ENCODE measurements around the gene PHLDA1.

Gene PHLDA1

DNA sequence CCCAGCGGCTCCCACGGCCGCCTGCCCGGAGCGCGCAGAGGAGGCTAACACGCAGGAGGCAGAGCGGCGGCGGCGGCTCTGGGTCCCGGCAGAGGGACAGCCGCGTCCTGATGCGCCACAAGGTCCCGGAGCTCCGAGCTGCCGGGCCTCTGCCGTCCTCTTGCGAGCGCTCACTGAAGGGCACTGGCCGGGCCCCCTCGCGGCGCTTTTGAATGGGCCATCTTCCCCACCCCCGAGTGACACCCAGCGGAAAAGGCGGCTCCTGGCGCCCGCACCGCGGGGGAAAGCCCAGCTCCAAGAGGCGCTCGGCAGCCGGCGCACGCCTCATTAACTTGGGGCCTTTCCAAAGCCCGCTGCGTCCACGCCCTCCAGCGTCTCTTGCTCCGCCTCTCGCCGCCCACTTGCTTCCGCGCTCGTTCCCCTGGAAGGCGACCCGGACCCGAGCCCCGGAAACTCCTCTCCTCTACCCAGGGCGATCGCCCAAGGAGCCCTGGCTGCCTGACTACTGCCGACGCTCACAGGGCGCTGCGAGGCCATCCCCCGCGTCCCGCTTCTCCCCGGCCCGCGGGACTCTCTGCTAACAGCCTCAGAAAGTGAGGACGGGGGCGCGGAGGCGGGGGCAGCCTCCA is at the start of gene PHLDA1:
PHLDA1 (minus strand) TSS at position 363 of the 629 bp plus-strand sequence.
- H3K27ac ChIP-seq = peak within 1 kb of the TSS; percentile 81
- no peaks in the 10 kb centered on the region for H3K36me3 ChIP-seq
- peak within 1 kb of the TSS; percentile 100 for H3K4me2 ChIP-seq
- H3K4me1 ChIP-seq = peaks cover 22% of the 10 kb centered on the region
- H3K9me3 ChIP-seq = no peaks in the 10 kb centered on the region
- peaks cover 30% of the 10 kb centered on the region for H3K27me3 ChIP-seq
- peak within 1 kb of the TSS; percentile 80 for H3K4me3 ChIP-seq
- peaks cover 31% of the 10 kb centered on the region for H4K20me1 ChIP-seq
- TF ChIP-seq Cebpa-rat (IDR thresholded peaks at IDR 0.05) = no peak
- H3K9ac ChIP-seq = peak within 1 kb of the TSS; percentile 86

- TF ChIP-seq Cebpa-rat (IDR thresholded peaks at IDR 0.05) = no peak
- Histone ChIP-seq H3K27me3 (no peaks in the 10 kb centered on the region), H3K9me3 (peaks cover 13% of the 10 kb centered on the region), H4K20me1 (peaks cover 85% of the 10 kb centered on the region), H3K9ac (no peak overlapping the region), H3K27ac (no peak overlapping the region), H3K4me3 (no peak overlapping the region), H3K4me2 (peak overlapping the region; percentile 95), H3K36me3 (peaks cover 46% of the 10 kb centered on the region), H3K4me1 (peaks cover 46% of the 10 kb centered on the region)
These were observed 49.3 kb upstream of the PHLDA1 start for GRCh38 chr12:76080729-76081415.

DNA sequence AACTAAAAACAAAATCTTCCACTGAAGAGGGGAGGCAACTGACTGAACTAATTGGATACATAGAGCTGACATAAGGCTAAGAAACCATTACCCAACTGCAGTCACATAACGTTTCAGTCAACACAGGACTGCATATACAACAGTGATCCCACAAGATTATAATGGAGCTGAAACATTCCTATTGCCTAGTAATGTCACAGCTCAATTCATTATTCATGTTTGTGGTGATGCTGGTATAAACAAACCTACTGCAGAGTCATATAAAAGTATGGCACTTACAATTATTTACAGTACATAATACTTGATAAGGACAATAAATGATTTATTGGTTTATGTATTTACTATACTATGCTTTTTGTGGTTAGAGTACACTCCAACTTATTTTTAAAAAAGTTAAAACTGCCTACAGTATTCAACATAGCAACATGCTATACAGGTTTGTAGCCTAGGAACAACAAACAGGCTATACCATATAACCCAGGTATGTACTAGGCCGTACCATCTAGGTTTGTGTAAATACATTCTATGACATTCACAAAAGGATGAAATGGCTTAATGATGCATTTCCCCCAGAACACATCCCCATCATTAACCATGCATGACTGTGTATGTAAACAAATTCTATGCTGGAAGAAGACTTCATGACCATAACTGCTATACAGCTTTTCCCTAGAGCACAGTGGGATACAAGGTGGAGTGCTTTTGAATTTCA is 48.6 kb upstream of the PHLDA1 start:
- H3K4me2 ChIP-seq = peak overlapping the region; percentile 95
- H3K36me3 ChIP-seq = peaks cover 50% of the 10 kb centered on the region
- H3K27ac ChIP-seq = no peak overlapping the region
- peaks cover 13% of the 10 kb centered on the region for H3K9me3 ChIP-seq
- peaks cover 92% of the 10 kb centered on the region for H4K20me1 ChIP-seq
- no peaks in the 10 kb centered on the region for H3K27me3 ChIP-seq
- no peak overlapping the region for H3K4me3 ChIP-seq
- peaks cover 47% of the 10 kb centered on the region for H3K4me1 ChIP-seq
- H3K9ac ChIP-seq = no peak overlapping the region
- no peak for TF ChIP-seq Cebpa-rat (IDR thresholded peaks at IDR 0.05)

DNA sequence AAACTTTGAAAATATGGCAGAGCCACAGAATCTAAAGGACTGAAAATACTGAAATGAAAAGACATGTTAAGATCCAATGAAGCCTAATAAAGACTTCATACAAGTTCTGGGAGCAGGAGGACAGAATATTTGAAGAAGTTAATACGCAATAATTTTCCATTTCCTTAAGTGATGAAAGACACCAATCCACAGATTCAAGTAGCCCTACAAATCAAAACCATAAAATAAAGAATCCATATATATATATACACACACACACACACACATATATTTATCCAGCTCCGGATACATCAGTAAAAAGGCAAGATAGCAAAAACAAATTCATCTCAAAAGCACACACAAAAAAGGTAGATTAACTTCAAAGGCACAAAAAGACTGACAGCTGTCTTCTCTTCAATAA is 47.2 kb upstream of the PHLDA1 start:
- peak overlapping the region; percentile 12; the same call in 1 of the 2 replicates for H3K4me2 ChIP-seq
- H3K9ac ChIP-seq = no peak overlapping the region
- peaks cover 56% of the 10 kb centered on the region for H3K4me1 ChIP-seq
- H3K27ac ChIP-seq = no peak overlapping the region
- H4K20me1 ChIP-seq = peaks cover 100% of the 10 kb centered on the region
- H3K4me3 ChIP-seq = no peak overlapping the region
- no peaks in the 10 kb centered on the region for H3K27me3 ChIP-seq
- peaks cover 13% of the 10 kb centered on the region for H3K9me3 ChIP-seq
- H3K36me3 ChIP-seq = peaks cover 59% of the 10 kb centered on the region
- TF ChIP-seq Cebpa-rat (IDR thresholded peaks at IDR 0.05) = no peak

- Histone ChIP-seq H3K27me3 (no peaks in the 10 kb centered on the region), H3K4me2 (peak overlapping the region; percentile 11; the same call in 1 of the 2 replicates), H3K9me3 (peaks cover 13% of the 10 kb centered on the region), H3K4me3 (no peak overlapping the region), H3K4me1 (peaks cover 30% of the 10 kb centered on the region), H3K27ac (no peak overlapping the region), H3K36me3 (peaks cover 79% of the 10 kb centered on the region), H4K20me1 (peaks cover 100% of the 10 kb centered on the region), H3K9ac (no peak overlapping the region)
- no peak for TF ChIP-seq Cebpa-rat (IDR thresholded peaks at IDR 0.05)
These were observed 43.9 kb upstream of the PHLDA1 start for GRCh38 chr12:76075448-76075847.

DNA sequence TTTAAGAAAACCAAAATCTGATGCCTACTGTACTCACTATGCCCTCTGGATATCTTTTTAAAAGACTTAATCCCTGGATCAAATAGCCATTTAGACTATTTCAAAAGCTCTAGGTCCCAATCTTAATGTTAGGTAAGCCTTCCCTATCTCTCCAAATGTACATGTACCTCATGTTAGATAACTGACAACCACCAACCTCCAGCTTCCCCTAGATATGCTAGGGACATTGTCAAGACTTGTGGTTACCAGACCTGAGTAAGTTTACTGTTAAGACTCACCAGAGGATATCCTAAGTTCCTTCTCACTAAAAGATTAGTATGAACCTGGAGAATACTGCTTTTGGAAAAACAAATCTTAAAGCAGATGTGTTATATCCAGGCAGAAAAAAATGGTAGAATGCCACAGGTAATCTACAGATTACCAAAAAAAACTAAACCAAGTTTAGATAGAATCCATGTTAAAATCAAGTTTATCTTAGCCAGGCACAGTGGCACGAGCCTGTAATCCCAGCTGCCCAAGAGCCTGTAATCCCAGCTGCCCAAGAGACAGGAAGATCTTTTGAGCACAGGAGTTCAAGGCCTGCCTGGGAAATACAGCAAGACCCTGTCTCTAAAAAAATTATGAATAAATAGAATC is 43.2 kb upstream of the PHLDA1 start:
- peaks cover 100% of the 10 kb centered on the region for H4K20me1 ChIP-seq
- TF ChIP-seq Cebpa-rat (IDR thresholded peaks at IDR 0.05) = no peak
- H3K9me3 ChIP-seq = peaks cover 14% of the 10 kb centered on the region
- H3K4me3 ChIP-seq = no peak overlapping the region
- H3K4me2 ChIP-seq = 0 out of 2 replicates have a peak overlapping the region, but pooled peaks have one; percentile 17
- no peak overlapping the region for H3K9ac ChIP-seq
- no peak overlapping the region for H3K27ac ChIP-seq
- H3K27me3 ChIP-seq = no peaks in the 10 kb centered on the region
- peaks cover 79% of the 10 kb centered on the region for H3K36me3 ChIP-seq
- peaks cover 23% of the 10 kb centered on the region for H3K4me1 ChIP-seq

DNA sequence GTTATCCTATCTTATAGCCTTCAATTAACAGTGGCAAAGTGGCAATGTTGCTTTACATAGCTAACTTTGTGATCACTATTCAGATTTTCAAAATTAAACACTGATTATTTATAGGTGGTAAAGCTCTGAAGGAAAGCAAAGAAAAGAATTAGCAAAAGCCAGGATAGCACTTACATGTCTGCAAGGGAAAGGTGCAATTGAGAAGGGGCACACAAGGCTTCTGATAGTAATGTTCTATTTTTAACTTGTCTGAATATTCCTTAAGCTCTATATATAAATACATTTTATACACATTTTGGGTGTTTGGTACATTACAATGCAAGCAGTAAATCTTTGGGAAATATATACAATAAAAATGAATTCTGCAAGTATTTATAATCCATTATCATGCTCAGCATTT is 42.0 kb upstream of the PHLDA1 start:
- Histone ChIP-seq H4K20me1 (peaks cover 100% of the 10 kb centered on the region), H3K4me2 (no peak overlapping the region), H3K27ac (no peak overlapping the region), H3K9ac (no peak overlapping the region), H3K36me3 (peaks cover 78% of the 10 kb centered on the region), H3K4me3 (no peak overlapping the region), H3K27me3 (no peaks in the 10 kb centered on the region), H3K4me1 (peaks cover 21% of the 10 kb centered on the region; the same call in 1 of the 2 replicates), H3K9me3 (peaks cover 8% of the 10 kb centered on the region; the same call in 1 of the 2 replicates)
- no peak for TF ChIP-seq Cebpa-rat (IDR thresholded peaks at IDR 0.05)

DNA sequence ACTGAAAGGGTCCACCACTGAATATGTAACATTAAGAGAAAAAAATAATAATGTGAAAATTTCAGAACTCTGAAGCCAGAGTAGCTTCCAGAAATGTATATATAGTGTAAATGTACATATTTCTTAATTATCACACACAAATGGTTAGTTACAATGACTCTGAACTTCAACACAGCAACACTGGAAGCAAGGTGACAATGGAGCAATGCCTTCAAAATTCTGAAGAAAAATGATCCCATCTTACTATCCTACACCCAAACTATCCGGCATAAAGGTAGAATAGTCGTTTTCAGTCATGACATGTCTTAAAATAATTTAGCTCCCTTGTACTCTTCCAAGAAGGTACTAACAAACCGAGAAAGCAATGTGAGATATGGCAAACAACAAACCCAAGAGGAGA is 41.0 kb upstream of the PHLDA1 start:
- Histone ChIP-seq H3K36me3 (peaks cover 85% of the 10 kb centered on the region), H3K4me1 (0 out of 2 replicates have a peak, but pooled peaks cover 16% of the 10 kb centered on the region), H3K9me3 (peaks cover 13% of the 10 kb centered on the region), H3K4me3 (no peak overlapping the region), H3K27me3 (no peaks in the 10 kb centered on the region), H4K20me1 (peaks cover 100% of the 10 kb centered on the region), H3K9ac (no peak overlapping the region), H3K27ac (no peak overlapping the region), H3K4me2 (no peak overlapping the region)
- no peak for TF ChIP-seq Cebpa-rat (IDR thresholded peaks at IDR 0.05)

- H3K27me3 ChIP-seq = no peaks in the 10 kb centered on the region
- H3K4me3 ChIP-seq = no peak overlapping the region
- no peak for TF ChIP-seq Cebpa-rat (IDR thresholded peaks at IDR 0.05)
- peaks cover 100% of the 10 kb centered on the region for H4K20me1 ChIP-seq
- H3K4me1 ChIP-seq = 0 out of 2 replicates have a peak, but pooled peaks cover under 1% of the 10 kb centered on the region
- H3K9ac ChIP-seq = no peak overlapping the region
- H3K36me3 ChIP-seq = peaks cover 89% of the 10 kb centered on the region
- H3K9me3 ChIP-seq = peaks cover 41% of the 10 kb centered on the region
- no peak overlapping the region for H3K27ac ChIP-seq
- no peak overlapping the region for H3K4me2 ChIP-seq
These were observed 37.8 kb upstream of the PHLDA1 start for GRCh38 chr12:76069339-76069738.

All from BLaER1 (cell line).